MCF 10A (cell line): ENCODE data around the gene LIAS. TPM values are rescaled to one million over a fixed set of nuclear protein-coding genes. Genes with fewer than 3 reads are reported as not detected.
"Not testable (repeated sequence)": the region's sequence is repeated elsewhere in the genome, so short reads cannot be mapped to it uniquely, and the experiment has no call there.

Source experiments
- BruUV-seq: library from RNA; stranded (reverse); fragments of 400-500 nt; replicated peaks from 2 replicates; lab custom pipeline; 2021; lab: Mats Ljungman, UMichigan
- CTCF ChIA-PET: fragments of 300-600 bp; sonication (Branson Sonifier 250); formaldehyde crosslinking; extraction: SDS; loops from one replicate; lab custom pipeline; 2021; ENCODE audit warnings: antibody characterized with exemption, inconsistent platforms; lab: Yijun Ruan, JAX
- POLR2A ChIA-PET: fragments of 300-600, 350-650 bp; sonication (Branson Sonifier 250); formaldehyde crosslinking; extraction: SDS; loops from one replicate; lab custom pipeline; 2020; ENCODE audit warnings: antibody characterized with exemption, inconsistent platforms; lab: Yijun Ruan, JAX
- DNase-seq: peaks from one replicate; pipeline ENCODE4 v3.0.0-alpha.2; 2018; ENCODE audit not compliant: unreplicated experiment
- H3K27ac Mint-ChIP-seq: one replicate; pipeline ENCODE4 v1.8.0; 2022; ENCODE audit warnings: mild to moderate bottlenecking, low read depth, mixed read lengths; ENCODE audit not compliant: unreplicated experiment
- H3K27me3 Mint-ChIP-seq: one replicate; pipeline ENCODE4 v1.8.0; 2022; ENCODE audit warnings: mixed read lengths; ENCODE audit not compliant: insufficient read depth, unreplicated experiment
- H3K36me3 Mint-ChIP-seq: one replicate; pipeline ENCODE4 v1.8.0; 2022; ENCODE audit warnings: mild to moderate bottlenecking, moderate library complexity, mixed read lengths; ENCODE audit not compliant: insufficient read depth, unreplicated experiment
- H3K4me1 Mint-ChIP-seq: one replicate; pipeline ENCODE4 v1.8.0; 2022; ENCODE audit warnings: mixed read lengths; ENCODE audit not compliant: insufficient read depth, unreplicated experiment
- H3K4me3 Mint-ChIP-seq: one replicate; pipeline ENCODE4 v1.8.0; 2022; ENCODE audit warnings: mild to moderate bottlenecking, moderate library complexity, mixed read lengths; ENCODE audit not compliant: unreplicated experiment
- H3K9me3 Mint-ChIP-seq: one replicate; pipeline ENCODE4 v1.8.0; 2022; ENCODE audit warnings: mixed read lengths; ENCODE audit not compliant: unreplicated experiment
- intact Hi-C: fragments of 100-400 bp; cut with micrococcal nuclease; formaldehyde crosslinking; loops from 2 replicates; pipeline ENCODE4 v1.14.1; 2022
- total RNA-seq: library from RNA; stranded (reverse); gene quantifications from 2 replicates; pipeline ENCODE4 v1.2.3, GENCODE V29; 2022
- TF ChIP-seq, protein P1 (sequence below): fragments of 200-600 bp; IDR thresholded peaks from one replicate; pipeline ENCODE4 v1.8.0; 2022; ENCODE audit warnings: antibody characterized with exemption, mild to moderate bottlenecking; ENCODE audit not compliant: unreplicated experiment

The LIAS gene
- total RNA-seq, 1 experiment from 2014 or later: 24.6 TPM

- ChIA-PET CTCF (interaction anchor here (0.6 kb wide), 1 partner anchor 15 kb away, joined by 3 read pairs; no protein-coding TSS in a partner anchor), POLR2A (no interaction called here)
- Mint-ChIP-seq H3K4me3 (no peak overlapping the region), H3K9me3 (no peaks in the 10 kb centered on the region), H3K27ac (no peak overlapping the region), H3K4me1 (no peaks in the 10 kb centered on the region), H3K36me3 (no peaks in the 10 kb centered on the region), H3K27me3 (no peaks in the 10 kb centered on the region)
- no peak for DNase-seq
- TF ChIP-seq, protein P1, sequence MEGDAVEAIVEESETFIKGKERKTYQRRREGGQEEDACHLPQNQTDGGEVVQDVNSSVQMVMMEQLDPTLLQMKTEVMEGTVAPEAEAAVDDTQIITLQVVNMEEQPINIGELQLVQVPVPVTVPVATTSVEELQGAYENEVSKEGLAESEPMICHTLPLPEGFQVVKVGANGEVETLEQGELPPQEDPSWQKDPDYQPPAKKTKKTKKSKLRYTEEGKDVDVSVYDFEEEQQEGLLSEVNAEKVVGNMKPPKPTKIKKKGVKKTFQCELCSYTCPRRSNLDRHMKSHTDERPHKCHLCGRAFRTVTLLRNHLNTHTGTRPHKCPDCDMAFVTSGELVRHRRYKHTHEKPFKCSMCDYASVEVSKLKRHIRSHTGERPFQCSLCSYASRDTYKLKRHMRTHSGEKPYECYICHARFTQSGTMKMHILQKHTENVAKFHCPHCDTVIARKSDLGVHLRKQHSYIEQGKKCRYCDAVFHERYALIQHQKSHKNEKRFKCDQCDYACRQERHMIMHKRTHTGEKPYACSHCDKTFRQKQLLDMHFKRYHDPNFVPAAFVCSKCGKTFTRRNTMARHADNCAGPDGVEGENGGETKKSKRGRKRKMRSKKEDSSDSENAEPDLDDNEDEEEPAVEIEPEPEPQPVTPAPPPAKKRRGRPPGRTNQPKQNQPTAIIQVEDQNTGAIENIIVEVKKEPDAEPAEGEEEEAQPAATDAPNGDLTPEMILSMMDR: no peak
- intact Hi-C loops: no loop called here
- BruUV-seq: no TSS peak
These were observed 36.6 kb upstream of the LIAS start for GRCh38 chr4:39422247-39422646.

DNA sequence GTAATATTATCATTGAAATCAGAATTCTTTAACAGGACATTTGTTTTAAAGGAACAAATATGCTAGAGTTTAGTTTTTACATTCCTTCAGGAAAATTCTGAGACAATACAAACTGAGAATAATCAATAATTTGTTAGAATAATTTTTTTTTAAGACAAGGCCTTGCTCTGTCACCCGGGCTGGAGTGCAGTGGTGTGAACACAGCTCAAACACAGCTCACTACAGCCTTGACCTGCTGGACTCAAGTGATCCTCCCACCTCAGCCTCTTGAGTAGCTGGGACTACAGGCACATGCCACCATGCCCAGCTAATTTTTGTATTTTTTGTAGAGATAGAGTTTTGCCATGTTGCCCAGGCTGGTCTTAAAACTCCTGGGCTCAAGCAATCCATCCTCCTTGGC is 33.6 kb upstream of the LIAS start:
- DNase-seq, H3K36me3 Mint-ChIP-seq, H3K4me1 Mint-ChIP-seq, H3K9me3 Mint-ChIP-seq, H3K4me3 Mint-ChIP-seq, H3K27me3 Mint-ChIP-seq, H3K27ac Mint-ChIP-seq, intact Hi-C loops, BruUV-seq: not testable (repeated sequence)
- CTCF ChIA-PET: interaction anchor here (0.6 to 0.8 kb wide), 3 partner anchors 8 to 548 kb away, joined by 3 read pairs; no protein-coding TSS in a partner anchor
- POLR2A ChIA-PET: interaction anchor here (0.7 kb wide), 1 partner anchor 17 kb away, joined by 3 read pairs; no protein-coding TSS in a partner anchor

GRCh38 chr4:39426728-39427127 is 32.1 kb upstream of the LIAS start:
- TF ChIP-seq, protein P1: no peak
- Mint-ChIP-seq H3K4me3 (no peak overlapping the region), H3K27ac (no peak overlapping the region), H3K27me3 (no peaks in the 10 kb centered on the region), H3K4me1 (no peaks in the 10 kb centered on the region), H3K9me3 (no peaks in the 10 kb centered on the region), H3K36me3 (no peaks in the 10 kb centered on the region)
- no TSS peak for BruUV-seq
- POLR2A ChIA-PET: interaction anchor here (0.7 kb wide), 1 partner anchor 261 kb away, joined by 3 read pairs; no protein-coding TSS in a partner anchor
- no peak for DNase-seq
- intact Hi-C loops: no loop called here
- CTCF ChIA-PET: interaction anchor here (0.7 kb wide), 1 partner anchor 904 kb away, joined by 3 read pairs; no protein-coding TSS in a partner anchor

GRCh38 chr4:39427520-39428114 is 31.2 kb upstream of the LIAS start:
- intact Hi-C loops: no loop called here
- no peaks in the 10 kb centered on the region for H3K36me3 Mint-ChIP-seq
- no TSS peak for BruUV-seq
- ChIA-PET POLR2A (interaction anchor here (0.6 to 1.6 kb wide), 6 partner anchors 8 to 262 kb away, joined by 3 to 10 read pairs (median 3); partner anchors contain the start of genes LIAS and RPL9), CTCF (interaction anchor here (0.7 kb wide), 2 partner anchors 9 to 903 kb away, joined by 3 to 4 read pairs; no protein-coding TSS in a partner anchor)
- no peak overlapping the region for H3K27ac Mint-ChIP-seq
- no peak for DNase-seq
- TF ChIP-seq, protein P1: no peak
- H3K4me1 Mint-ChIP-seq: no peaks in the 10 kb centered on the region
- no peaks in the 10 kb centered on the region for H3K9me3 Mint-ChIP-seq
- no peaks in the 10 kb centered on the region for H3K27me3 Mint-ChIP-seq
- no peak overlapping the region for H3K4me3 Mint-ChIP-seq
